ENCODE results near the gene RNF123. TPM values are rescaled to one million over a fixed set of nuclear protein-coding genes. Genes with fewer than 3 reads are reported as not detected.

RNF123 gene
- total RNA-seq, 1 experiment from 2014 or later, result 47.1 TPM

DNA sequence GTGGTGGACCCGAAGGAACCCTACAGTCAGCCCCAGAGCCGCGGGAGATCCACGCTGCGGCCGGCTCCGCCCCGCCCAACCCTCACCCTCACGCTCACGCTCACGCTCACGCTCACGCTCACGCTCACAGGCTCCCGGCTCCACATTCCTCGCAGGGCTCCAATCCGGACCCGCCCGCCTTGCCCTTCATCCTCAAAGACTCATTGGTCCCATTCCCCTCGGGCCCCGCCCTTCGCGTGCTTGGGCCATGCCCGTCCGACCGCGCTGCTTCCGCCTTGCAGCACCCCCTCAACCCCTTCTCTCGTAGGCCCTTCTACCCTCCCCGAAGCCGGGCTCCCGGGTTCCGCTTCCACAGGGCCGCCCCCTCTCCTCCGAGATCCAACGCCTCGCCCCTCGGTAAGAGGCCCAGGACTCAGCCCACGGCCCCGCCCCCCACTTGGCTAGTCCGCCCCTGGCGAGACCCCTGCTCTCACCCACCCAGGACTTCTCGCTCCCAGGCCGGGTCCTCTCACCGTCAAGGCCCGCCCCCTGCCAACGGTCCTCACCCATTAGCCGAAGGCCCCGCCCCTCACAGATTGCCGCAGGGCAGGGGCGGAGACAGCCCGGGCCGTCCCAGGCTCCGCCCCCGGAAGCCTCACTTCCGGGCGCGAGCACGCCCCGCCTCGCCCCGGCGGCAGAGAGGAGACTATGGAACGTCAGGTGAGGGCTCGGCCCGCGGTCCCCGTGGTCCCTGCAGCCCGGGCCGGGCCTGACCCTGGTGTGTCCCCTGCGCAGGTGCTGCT, 15.5 kb upstream of the RNF123 start, which contains the start of gene APEH (continued):
- TF ChIP-seq AR (CRISPR knock-in tag; IDR thresholded peaks at IDR 0.05), result no peak
- TF ChIP-seq, protein P1, sequence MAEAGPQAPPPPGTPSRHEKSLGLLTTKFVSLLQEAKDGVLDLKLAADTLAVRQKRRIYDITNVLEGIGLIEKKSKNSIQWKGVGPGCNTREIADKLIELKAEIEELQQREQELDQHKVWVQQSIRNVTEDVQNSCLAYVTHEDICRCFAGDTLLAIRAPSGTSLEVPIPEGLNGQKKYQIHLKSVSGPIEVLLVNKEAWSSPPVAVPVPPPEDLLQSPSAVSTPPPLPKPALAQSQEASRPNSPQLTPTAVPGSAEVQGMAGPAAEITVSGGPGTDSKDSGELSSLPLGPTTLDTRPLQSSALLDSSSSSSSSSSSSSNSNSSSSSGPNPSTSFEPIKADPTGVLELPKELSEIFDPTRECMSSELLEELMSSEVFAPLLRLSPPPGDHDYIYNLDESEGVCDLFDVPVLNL (CRISPR knock-in tag; IDR thresholded peaks at IDR 0.05; ENCODE audit: borderline replicate concordance, low read depth), result no peak
- TF ChIP-seq ZNF317 (CRISPR knock-in tag; IDR thresholded peaks at IDR 0.05; ENCODE audit: borderline replicate concordance, low read depth), result no peak
- TF ChIP-seq SMAD4 (CRISPR knock-in tag; IDR thresholded peaks at IDR 0.05), result no peak
- TF ChIP-seq, protein P2, sequence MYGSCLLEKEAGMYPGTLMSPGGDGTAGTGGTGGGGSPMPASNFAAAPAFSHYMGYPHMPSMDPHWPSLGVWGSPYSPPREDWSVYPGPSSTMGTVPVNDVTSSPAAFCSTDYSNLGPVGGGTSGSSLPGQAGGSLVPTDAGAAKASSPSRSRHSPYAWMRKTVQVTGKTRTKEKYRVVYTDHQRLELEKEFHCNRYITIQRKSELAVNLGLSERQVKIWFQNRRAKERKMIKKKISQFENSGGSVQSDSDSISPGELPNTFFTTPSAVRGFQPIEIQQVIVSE (CRISPR knock-in tag; IDR thresholded peaks at IDR 0.05; ENCODE audit: borderline replicate concordance), result no peak
- TF ChIP-seq FOXK1 (CRISPR knock-in tag; IDR thresholded peaks at IDR 0.05), result no peak
- TF ChIP-seq PRRX2 (CRISPR knock-in tag; IDR thresholded peaks at IDR 0.05), result no peak
- peak; percentile 68; the same call in 1 of the 2 replicates for TF ChIP-seq E2F5 (CRISPR knock-in tag; IDR thresholded peaks at IDR 0.05)
- no peak for TF ChIP-seq ZNF423 (CRISPR knock-in tag; IDR thresholded peaks at IDR 0.05)
- no peak for TF ChIP-seq CTCF (IDR thresholded peaks at IDR 0.05)
- TF ChIP-seq ATF1 (CRISPR knock-in tag; IDR thresholded peaks at IDR 0.05), result no peak
- TF ChIP-seq GRHL2 (CRISPR knock-in tag; IDR thresholded peaks at IDR 0.05; ENCODE audit: insufficient replicate concordance, severe bottlenecking), result no peak

DNA sequence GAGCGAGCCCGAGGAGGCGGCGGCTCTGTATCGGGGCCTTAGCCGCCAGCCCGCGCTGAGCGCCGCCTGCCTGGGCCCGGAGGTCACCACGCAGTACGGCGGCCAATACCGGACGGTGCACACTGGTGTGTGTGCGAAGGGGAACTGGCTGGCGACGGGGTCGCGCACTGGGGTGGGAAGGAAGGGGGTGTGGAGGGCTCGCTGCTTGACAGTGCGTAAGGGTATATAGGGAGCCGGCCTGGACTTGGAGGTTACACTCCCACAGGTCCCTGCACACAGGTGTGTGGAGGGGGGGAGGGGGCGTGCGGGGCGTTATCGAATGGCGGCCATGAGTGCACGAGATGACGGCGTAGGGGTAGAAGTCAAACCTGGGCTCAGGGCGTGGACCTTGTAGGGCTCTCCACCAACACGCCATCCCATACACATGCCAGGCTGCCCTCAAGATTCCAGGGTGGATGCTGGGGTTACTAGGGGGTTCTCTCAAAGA, 14.8 kb upstream of the RNF123 start:
- peaks cover 21% of the 10 kb centered on the region for H3K4me1 Mint-ChIP-seq
- no peaks in the 10 kb centered on the region for H3K9me3 Mint-ChIP-seq
- H3K36me3 Mint-ChIP-seq, result peaks cover 24% of the 10 kb centered on the region
- TF ChIP-seq SMAD4 (CRISPR knock-in tag; IDR thresholded peaks at IDR 0.05) (no peak), ZBTB21 (CRISPR knock-in tag; IDR thresholded peaks at IDR 0.05; ENCODE audit: borderline replicate concordance) (no peak), FOXJ3 (CRISPR knock-in tag; IDR thresholded peaks at IDR 0.05; ENCODE audit: borderline replicate concordance) (no peak), JUN (CRISPR knock-in tag; IDR thresholded peaks at IDR 0.05) (0 out of 2 replicates have a peak, but pooled peaks have one; percentile 27), ARID4B (CRISPR knock-in tag; IDR thresholded peaks at IDR 0.05; ENCODE audit: borderline replicate concordance) (0 out of 2 replicates have a peak, but pooled peaks have one; percentile 72), ETV6 (CRISPR knock-in tag; IDR thresholded peaks at IDR 0.05) (0 out of 2 replicates have a peak, but pooled peaks have one; percentile 6), IRF1 (CRISPR knock-in tag; IDR thresholded peaks at IDR 0.05) (no peak), NR2C2 (CRISPR knock-in tag; IDR thresholded peaks at IDR 0.05) (no peak)
- TF ChIP-seq, protein P2 (CRISPR knock-in tag; IDR thresholded peaks at IDR 0.05; ENCODE audit: borderline replicate concordance), result no peak

More for the DNA sequence above, 14.8 kb upstream of the RNF123 start:
- DNase-seq (ENCODE audit: low spot score), result no peak
- ATAC-seq, result peak; percentile 3
- Mint-ChIP-seq H3K27me3 (ENCODE audit: low read depth) (no peaks in the 10 kb centered on the region), H3K4me3 (peak overlapping the region; percentile 81), H3K27ac (no peak overlapping the region)
- ChIA-PET CTCF (interaction anchor here (1.3 kb wide), 1 partner anchor 11 kb away, joined by 3 read pairs; no protein-coding TSS in a partner anchor), POLR2A (no interaction called here)
